ENCODE data around the gene TANGO6.
"Not testable (repeated sequence)": the region's sequence is repeated elsewhere in the genome, so short reads cannot be mapped to it uniquely, and the experiment has no call there.

GRCh38 chr16:68842964-68843481 is 308 bp upstream of the TANGO6 start:
- not testable (repeated sequence) for TF ChIP-seq CTCF, POLR2A, EP300 (IDR thresholded peaks at IDR 0.05)

All from tibial nerve (tissue), 4 donors.